Stimulated activated CD8-positive, alpha-beta memory T cell treated with anti-CD3 and anti-CD28 coated beads, Interleukin-15, amount 100 ng/mL, for 24 hours (primary cell): ENCODE data around the gene LMX1B.

ENCODE experiments used
- DNase-seq: peaks from one replicate; pipeline ENCODE4 v3.0.0-alpha.2; 2020; ENCODE audit warnings: low read depth

The LMX1B gene

GRCh38 chr9:126677188-126678084, 63.7 kb downstream of the LMX1B start:
- no peak for DNase-seq

GRCh38 chr9:126678989-126679388, 65.3 kb downstream of the LMX1B start:
- no peak for DNase-seq

GRCh38 chr9:126681336-126681735, 67.6 kb downstream of the LMX1B start:
- DNase-seq = no peak

- DNase-seq = no peak
These were observed 68.5 kb downstream of the LMX1B start for GRCh38 chr9:126682113-126682810.

- no peak for DNase-seq
These were observed 69.4 kb downstream of the LMX1B start for GRCh38 chr9:126682928-126683697.

GRCh38 chr9:126683698-126684044, 69.9 kb downstream of the LMX1B start:
- DNase-seq = no peak

GRCh38 chr9:126684345-126684744, 70.6 kb downstream of the LMX1B start:
- no peak for DNase-seq

GRCh38 chr9:126684965-126685465, 71.3 kb downstream of the LMX1B start:
- DNase-seq = no peak

GRCh38 chr9:126687930-126688461, 74.3 kb downstream of the LMX1B start:
- no peak for DNase-seq

GRCh38 chr9:126688617-126689016, 74.9 kb downstream of the LMX1B start:
- no peak for DNase-seq

- no peak for DNase-seq
These were observed 75.5 kb downstream of the LMX1B start for GRCh38 chr9:126689027-126689825.

GRCh38 chr9:126690431-126691051, 76.8 kb downstream of the LMX1B start:
- DNase-seq = peak; percentile 45

- no peak for DNase-seq
These were observed 78.5 kb downstream of the LMX1B start for GRCh38 chr9:126692041-126692758.

GRCh38 chr9:126692759-126693427, 79.2 kb downstream of the LMX1B start:
- no peak for DNase-seq

GRCh38 chr9:126693428-126693944, 79.8 kb downstream of the LMX1B start:
- no peak for DNase-seq

GRCh38 chr9:126694206-126695081, 80.7 kb downstream of the LMX1B start:
- no peak for DNase-seq

GRCh38 chr9:126695186-126695585, 81.5 kb downstream of the LMX1B start:
- DNase-seq = no peak

- no peak for DNase-seq
These were observed 82.1 kb downstream of the LMX1B start for GRCh38 chr9:126695701-126696400.
